Bone marrow (tissue), 2 donors: ENCODE data around the gene ALKAL2.
A peak's percentile ranks its signal among the peaks of the same experiment; 100 is the strongest.

Experiments used
- DNase-seq, 2 donors: peaks; one replicate each; lab custom pipeline; 2025; lab: John Stamatoyannopoulos, UW

The ALKAL2 gene

GRCh38 chr2:270861-271260 lies 17.0 kb downstream of the ALKAL2 start:
- no peak for DNase-seq

GRCh38 chr2:269356-270030 lies 18.4 kb downstream of the ALKAL2 start:
- DNase-seq, result no peak

GRCh38 chr2:268323-268722 lies 19.6 kb downstream of the ALKAL2 start:
- no peak for DNase-seq

- DNase-seq, result peak; percentile 73 to 77
These were observed 23.1 kb downstream of the ALKAL2 start, which contains the start of gene ACP1 for GRCh38 chr2:264493-265468. Gene ACP1, plus strand, starts transcription at chr2:264947. Its CDS starts 18 bp downstream, at chr2:264965.

- no peak for DNase-seq
These were observed 24.0 kb downstream of the ALKAL2 start, which contains the start of gene SH3YL1 for GRCh38 chr2:263774-264492. Gene SH3YL1, minus strand, starts transcription at chr2:264032. Its CDS starts 48 bp downstream, at chr2:263984.

GRCh38 chr2:263022-263738 lies 24.7 kb downstream of the ALKAL2 start:
- DNase-seq, result no peak

GRCh38 chr2:262117-262516 lies 25.8 kb downstream of the ALKAL2 start:
- no peak for DNase-seq

GRCh38 chr2:260507-261161 lies 27.3 kb downstream of the ALKAL2 start:
- DNase-seq, result no peak

GRCh38 chr2:259789-260331 lies 28.0 kb downstream of the ALKAL2 start:
- DNase-seq, result no peak

GRCh38 chr2:258933-259332 lies 29.0 kb downstream of the ALKAL2 start:
- no peak for DNase-seq

- DNase-seq, result no peak
These were observed 30.0 kb downstream of the ALKAL2 start for GRCh38 chr2:257842-258241.

- no peak for DNase-seq
These were observed 30.5 kb downstream of the ALKAL2 start for GRCh38 chr2:257429-257828.

- no peak for DNase-seq
These were observed 31.8 kb downstream of the ALKAL2 start for GRCh38 chr2:256094-256493.

GRCh38 chr2:255195-255594 lies 32.7 kb downstream of the ALKAL2 start:
- DNase-seq, result no peak

GRCh38 chr2:254241-254640 lies 33.6 kb downstream of the ALKAL2 start:
- DNase-seq, result no peak

- no peak for DNase-seq
These were observed 34.7 kb downstream of the ALKAL2 start for GRCh38 chr2:253202-253638.

GRCh38 chr2:252001-252602 lies 35.8 kb downstream of the ALKAL2 start:
- no peak for DNase-seq

GRCh38 chr2:249538-250042 lies 38.3 kb downstream of the ALKAL2 start:
- no peak for DNase-seq

GRCh38 chr2:248724-249123 lies 39.2 kb downstream of the ALKAL2 start:
- no peak for DNase-seq
